NCI-H526 treated with DMSO at 0.1 percent for 48 hours (cell line): Measurements from ENCODE around the gene NR2E3.

ENCODE experiments used
- DNase-seq: peaks from one replicate; lab custom pipeline; 2025; lab: John Stamatoyannopoulos, UW

Gene NR2E3

GRCh38 chr15:71810256-71811035, at the start of gene NR2E3:
Gene NR2E3 (plus strand): TSS chr15:71810554. CDS start chr15:71810744, 190 bp downstream.
- DNase-seq = no peak

- DNase-seq = no peak
Measured at GRCh38 chr15:71760852-71761251, 49.5 kb upstream of the NR2E3 start.

GRCh38 chr15:71761649-71762048, 48.7 kb upstream of the NR2E3 start:
- no peak for DNase-seq

- no peak for DNase-seq
Measured at GRCh38 chr15:71768184-71768583, 42.2 kb upstream of the NR2E3 start.

- DNase-seq = no peak
Measured at GRCh38 chr15:71773206-71773859, 37.0 kb upstream of the NR2E3 start.

GRCh38 chr15:71775856-71776255, 34.5 kb upstream of the NR2E3 start:
- no peak for DNase-seq

GRCh38 chr15:71776304-71776703, 34.0 kb upstream of the NR2E3 start:
- DNase-seq = no peak

- DNase-seq = no peak
Measured at GRCh38 chr15:71777216-71777943, 33.0 kb upstream of the NR2E3 start.

- DNase-seq = no peak
Measured at GRCh38 chr15:71779073-71779797, 31.1 kb upstream of the NR2E3 start.

GRCh38 chr15:71780115-71780976, 30.0 kb upstream of the NR2E3 start:
- peak; percentile 10 for DNase-seq

GRCh38 chr15:71781179-71781964, 29.0 kb upstream of the NR2E3 start:
- DNase-seq = no peak

GRCh38 chr15:71781965-71782265, 28.4 kb upstream of the NR2E3 start:
- DNase-seq = no peak

- peak; percentile 11 for DNase-seq
Measured at GRCh38 chr15:71782422-71783165, 27.8 kb upstream of the NR2E3 start.

- DNase-seq = no peak
Measured at GRCh38 chr15:71784719-71785118, 25.6 kb upstream of the NR2E3 start.

GRCh38 chr15:71785996-71786395, 24.4 kb upstream of the NR2E3 start:
- no peak for DNase-seq

GRCh38 chr15:71786673-71787072, 23.7 kb upstream of the NR2E3 start:
- no peak for DNase-seq

- DNase-seq = no peak
Measured at GRCh38 chr15:71788646-71789579, 21.4 kb upstream of the NR2E3 start.

GRCh38 chr15:71789616-71790015, 20.7 kb upstream of the NR2E3 start:
- no peak for DNase-seq

- no peak for DNase-seq
Measured at GRCh38 chr15:71790081-71790480, 20.3 kb upstream of the NR2E3 start.
